ENCODE results near the gene PANX3. TPM values are rescaled to one million over a fixed set of nuclear protein-coding genes. Genes with fewer than 3 reads are reported as not detected.

PANX3 gene
- total RNA-seq, 1 experiment from 2014 or later, result not detected

GRCh38 chr11:124640666-124641065, 29.4 kb downstream of the PANX3 start:
- Histone ChIP-seq H2BK20ac (ENCODE audit: low read depth, low read length, poor library complexity, severe bottlenecking) (no peak overlapping the region), H3K18ac (ENCODE audit: insufficient read length, low read depth, low read length) (no peak overlapping the region), H3K4me1 (ENCODE audit: insufficient read depth, low read length) (peaks cover 3% of the 10 kb centered on the region; the same call in 1 of the 2 replicates), H3K4me2 (ENCODE audit: insufficient read depth, insufficient read length, low read length) (no peak overlapping the region), H3T11ph (ENCODE audit: low read length) (no peak overlapping the region), H3K23me2 (ENCODE audit: insufficient read length, low read depth, low read length, poor library complexity, severe bottlenecking) (no peaks in the 10 kb centered on the region), H2BK120ac (ENCODE audit: low read depth, low read length, poor library complexity, severe bottlenecking) (no peak overlapping the region), H4K20me1 (ENCODE audit: control insufficient read depth, insufficient read depth, insufficient read length) (no peaks in the 10 kb centered on the region), H3K27ac (ENCODE audit: insufficient read length, low read depth, low read length) (no peak overlapping the region), H4K5ac (ENCODE audit: insufficient read length, low read depth, low read length) (no peak overlapping the region), H2AK5ac (ENCODE audit: insufficient read length, low read length) (no peak overlapping the region), H4K91ac (ENCODE audit: insufficient read length, low read depth, low read length) (no peak overlapping the region), H2BK15ac (ENCODE audit: low read depth, low read length) (no peak overlapping the region), H3K4ac (ENCODE audit: low read depth, low read length) (no peak overlapping the region), H3K79me1 (ENCODE audit: insufficient read depth, low read depth, low read length, poor library complexity, severe bottlenecking) (no peaks in the 10 kb centered on the region), H3K9me3 (ENCODE audit: control insufficient read depth, low read depth, low read length) (no peaks in the 10 kb centered on the region), H4K8ac (replicated peaks; ENCODE audit: insufficient read length, low read depth, low read length) (no peak overlapping the region), H2AFZ (ENCODE audit: low read length) (no peak overlapping the region), H3K79me2 (ENCODE audit: insufficient read depth, low read length) (no peaks in the 10 kb centered on the region), H3K9ac (ENCODE audit: extremely low read depth, insufficient read length, low read length) (no peak overlapping the region), H3K23ac (ENCODE audit: insufficient read length, low read depth, low read length) (no peak overlapping the region), H3K56ac (ENCODE audit: insufficient read length, low read depth, low read length) (no peak overlapping the region), H2BK12ac (ENCODE audit: insufficient read length, low read depth, low read length) (no peak overlapping the region), H2BK5ac (ENCODE audit: insufficient read length, low read length) (no peak overlapping the region), H3K14ac (ENCODE audit: insufficient read depth, low read length) (no peak overlapping the region), H3K27me3 (ENCODE audit: insufficient read depth, low read length) (no peaks in the 10 kb centered on the region)
- Mint-ChIP-seq H3K36me3 (ENCODE audit: insufficient read depth in 1 of 3, low read depth in 3 of 3) (peaks cover 0 to 40% (median 16%) of the 10 kb centered on the region in 3 experiments; a peak in 6 of 7 replicates), H3K4me3 (no peak overlapping the region), H3K4me1 (peaks cover 8 to 12% of the 10 kb centered on the region in 2 experiments), H3K27ac (peak overlapping the region in 1 of 3 experiments; percentile 61; a peak in 1 of 7 replicates), H3K9me3 (peaks cover 0 to 3% of the 10 kb centered on the region in 2 experiments; a peak in 1 of 5 replicates), H3K27me3 (ENCODE audit: low read depth) (no peaks in the 10 kb centered on the region)
- DNase-seq, result peak; percentile 74
- no CpG with 5 or more reads among the region's 5 CpGs for WGBS (ENCODE audit: extremely low coverage, insufficient read length, low lambda C conversion rate)
- peak; percentile 43; the same call in 2 of the 3 replicates for TF ChIP-seq CTCF (conservative IDR thresholded peaks at IDR 0.05)
